Gastrocnemius medialis (tissue), 4 donors: Measurements from ENCODE around the gene NOB1. TPM values are rescaled to one million over a fixed set of nuclear protein-coding genes. Genes with fewer than 3 reads are reported as not detected.

Experiments
- ATAC-seq, 2 donors: fragments of 150-250 bp; one replicate each; pipeline ENCODE4 v1.9.1; 2016
- DNase-seq, 2 donors: peaks; one replicate each; pipeline ENCODE4 v3.0.0-alpha.2; 2019
- H3K27ac ChIP-seq, 4 donors: fragments of 200-600 bp; sonication (generic); 1 replicate in 1 of 4; 2 replicates in 3 of 4; pipeline ENCODE4 v1.5.1; 2016 to 2018; ENCODE audit warnings: mild to moderate bottlenecking in 2 of 4, moderate library complexity in 1 of 4
- H3K27me3 ChIP-seq, 3 donors: fragments of 200-600 bp; sonication (generic) in 2 of 3; 1 replicate in 1 of 3; 2 replicates in 2 of 3; pipeline versions ENCODE4 v1.5.1 to v1.6.0; 2016 to 2019; ENCODE audit warnings: mild to moderate bottlenecking in 1 of 3, moderate library complexity in 1 of 3
- H3K36me3 ChIP-seq, 2 donors: fragments of 200-600 bp; sonication (generic) in 1 of 2; one replicate each; pipeline ENCODE4 v1.5.1; 2017 to 2018
- H3K4me1 ChIP-seq, 2 donors: fragments of 200-600 bp; sonication (generic) in 1 of 2; one replicate each; pipeline ENCODE4 v1.5.1; 2016 to 2017; ENCODE audit warnings: mild to moderate bottlenecking in 2 of 2
- H3K4me3 ChIP-seq, 4 donors: fragments of 200-600 bp; sonication (generic) in 3 of 4; 1 replicate in 1 of 4; 2 replicates in 3 of 4; pipeline ENCODE4 v1.5.1; 2016 to 2019; ENCODE audit warnings: mild to moderate bottlenecking in 2 of 4
- H3K9me3 ChIP-seq, 3 donors: fragments of 200-600 bp; sonication (generic) in 2 of 3; 1 replicate in 1 of 3; 2 replicates in 2 of 3; pipeline ENCODE4 v1.5.1; 2016 to 2019
- POLR2A ChIP-seq, 2 donors: fragments of 450-650 bp; IDR thresholded peaks; one replicate each; pipeline ENCODE4 v1.6.1; 2017; ENCODE audit warnings: antibody characterized with exemption in 2 of 2, mild to moderate bottlenecking in 2 of 2, moderate library complexity in 2 of 2
- in situ Hi-C, 4 donors: fragments of 200-750 bp; cut with MboI; loops; one replicate each; pipeline versions ENCODE4 v1.15.0 to v1.8.0; 2017; ENCODE audit warnings: low sequenced_read_pairs in 4 of 4
- intact Hi-C: fragments of 100-400 bp; cut with DNase I; formaldehyde crosslinking; loops from one replicate; pipeline ENCODE4 v1.15.1; 2023; ENCODE audit warnings: low total_unique reads
- total RNA-seq, 4 donors: library from RNA; depleted of rRNA; stranded (reverse); fragments of >200 nt; gene quantifications; one replicate each; pipeline versions ENCODE4 v1.1.0 to v1.2.3, GENCODE V29; 2016
- TF ChIP-seq, protein P1 (sequence below), 5 experiments: fragments of 450-650 bp in 3 of 5; fragments of 200-600 bp in 2 of 5; sonication (generic) in 2 of 5; IDR thresholded peaks in 4 of 5; conservative IDR thresholded peaks in 1 of 5; 1 replicate in 4 of 5; 2 replicates in 1 of 5; pipeline ENCODE4 v1.5.1; 2016 to 2019; ENCODE audit warnings: antibody characterized with exemption in 5 of 5, mild to moderate bottlenecking in 3 of 5, moderate library complexity in 3 of 5

The NOB1 gene
- total RNA-seq, 4 donors from 2014 or later = 19.2 to 30.9 (median 24.2) TPM

- Histone ChIP-seq H3K27me3 (no peaks in the 10 kb centered on the region), H3K27ac (no peak overlapping the region), H3K4me1 (no peaks in the 10 kb centered on the region), H3K9me3 (no peaks in the 10 kb centered on the region), H3K4me3 (no peak overlapping the region), H3K36me3 (peaks cover 0 to 49% of the 10 kb centered on the region in 2 donors)
- intact Hi-C loops (no loop called here), in situ Hi-C loops (no loop called here)
- no peak for ATAC-seq
- no peak for DNase-seq
- TF ChIP-seq POLR2A (IDR thresholded peaks at IDR 0.05) = no peak
- TF ChIP-seq, protein P1, sequence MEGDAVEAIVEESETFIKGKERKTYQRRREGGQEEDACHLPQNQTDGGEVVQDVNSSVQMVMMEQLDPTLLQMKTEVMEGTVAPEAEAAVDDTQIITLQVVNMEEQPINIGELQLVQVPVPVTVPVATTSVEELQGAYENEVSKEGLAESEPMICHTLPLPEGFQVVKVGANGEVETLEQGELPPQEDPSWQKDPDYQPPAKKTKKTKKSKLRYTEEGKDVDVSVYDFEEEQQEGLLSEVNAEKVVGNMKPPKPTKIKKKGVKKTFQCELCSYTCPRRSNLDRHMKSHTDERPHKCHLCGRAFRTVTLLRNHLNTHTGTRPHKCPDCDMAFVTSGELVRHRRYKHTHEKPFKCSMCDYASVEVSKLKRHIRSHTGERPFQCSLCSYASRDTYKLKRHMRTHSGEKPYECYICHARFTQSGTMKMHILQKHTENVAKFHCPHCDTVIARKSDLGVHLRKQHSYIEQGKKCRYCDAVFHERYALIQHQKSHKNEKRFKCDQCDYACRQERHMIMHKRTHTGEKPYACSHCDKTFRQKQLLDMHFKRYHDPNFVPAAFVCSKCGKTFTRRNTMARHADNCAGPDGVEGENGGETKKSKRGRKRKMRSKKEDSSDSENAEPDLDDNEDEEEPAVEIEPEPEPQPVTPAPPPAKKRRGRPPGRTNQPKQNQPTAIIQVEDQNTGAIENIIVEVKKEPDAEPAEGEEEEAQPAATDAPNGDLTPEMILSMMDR (IDR thresholded peaks at IDR 0.05 in 4 of 5, conservative IDR thresholded peaks at IDR 0.05 in 1 of 5) = no peak
Observed at GRCh38 chr16:69699915-69700314, 54.8 kb downstream of the NOB1 start.

DNA sequence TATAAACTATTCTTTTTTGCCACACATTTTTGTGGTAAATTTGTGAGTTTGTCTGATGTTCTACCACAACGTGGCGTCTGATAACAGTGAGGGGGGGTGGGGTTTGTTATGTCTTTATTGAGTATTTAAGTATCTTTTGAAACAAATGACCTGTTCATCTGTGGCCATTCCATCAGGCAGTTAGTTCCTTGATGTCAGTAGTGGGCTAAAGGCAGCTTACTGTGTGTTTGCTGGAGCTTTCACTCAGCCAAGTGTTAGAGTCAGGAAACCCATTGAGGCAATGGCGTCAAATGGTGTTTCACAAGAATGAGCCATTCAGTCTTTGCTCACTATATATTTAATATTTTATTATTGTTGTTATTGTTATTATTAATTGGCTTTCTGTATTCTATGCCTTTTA is 56.3 kb downstream of the NOB1 start:
- Histone ChIP-seq H3K4me1 (no peaks in the 10 kb centered on the region), H3K4me3 (no peak overlapping the region), H3K27ac (no peak overlapping the region), H3K27me3 (no peaks in the 10 kb centered on the region), H3K36me3 (peaks cover 3 to 49% of the 10 kb centered on the region in 2 donors), H3K9me3 (no peaks in the 10 kb centered on the region)
- TF ChIP-seq POLR2A (IDR thresholded peaks at IDR 0.05) = no peak
- TF ChIP-seq, protein P1 (IDR thresholded peaks at IDR 0.05 in 4 of 5, conservative IDR thresholded peaks at IDR 0.05 in 1 of 5) = no peak
- ATAC-seq (no peak), DNase-seq (no peak)
- in situ Hi-C loops (no loop called here), intact Hi-C loops (no loop called here)

DNA sequence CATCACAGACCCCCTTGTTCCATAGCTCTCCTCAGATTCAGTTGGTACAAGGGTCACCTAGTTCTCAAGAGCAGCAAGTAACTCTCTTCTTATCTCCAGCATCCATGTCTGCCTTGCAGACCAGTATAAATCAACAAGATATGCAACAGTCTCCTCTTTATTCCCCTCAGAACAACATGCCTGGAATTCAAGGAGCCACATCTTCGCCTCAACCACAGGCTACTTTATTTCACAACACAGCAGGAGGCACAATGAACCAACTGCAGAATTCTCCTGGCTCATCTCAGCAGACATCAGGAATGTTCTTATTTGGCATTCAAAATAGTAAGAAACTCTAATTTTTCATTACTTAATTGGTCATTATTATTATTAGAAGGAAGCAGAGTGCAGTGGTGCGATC is 60.8 kb downstream of the NOB1 start:
- intact Hi-C loops = no loop called here
- Histone ChIP-seq H3K4me3 (no peak overlapping the region), H3K27me3 (no peaks in the 10 kb centered on the region), H3K9me3 (no peaks in the 10 kb centered on the region), H3K36me3 (peaks cover 3 to 83% of the 10 kb centered on the region in 2 donors), H3K4me1 (no peaks in the 10 kb centered on the region), H3K27ac (no peak overlapping the region)
- in situ Hi-C loops = no loop called here
- no peak for TF ChIP-seq POLR2A (IDR thresholded peaks at IDR 0.05)
- TF ChIP-seq, protein P1 (IDR thresholded peaks at IDR 0.05 in 4 of 5, conservative IDR thresholded peaks at IDR 0.05 in 1 of 5) = no peak
- no peak for ATAC-seq
- no peak for DNase-seq

- TF ChIP-seq, protein P1 (IDR thresholded peaks at IDR 0.05 in 4 of 5, conservative IDR thresholded peaks at IDR 0.05 in 1 of 5) = no peak
- no peak for TF ChIP-seq POLR2A (IDR thresholded peaks at IDR 0.05)
- no peak overlapping the region for H3K4me3 ChIP-seq
- no peaks in the 10 kb centered on the region for H3K9me3 ChIP-seq
- in situ Hi-C loops (no loop called here), intact Hi-C loops (no loop called here)
- no peaks in the 10 kb centered on the region for H3K4me1 ChIP-seq
- ATAC-seq = no peak
- no peaks in the 10 kb centered on the region for H3K27me3 ChIP-seq
- no peak for DNase-seq
- peaks cover 3 to 83% of the 10 kb centered on the region in 2 donors for H3K36me3 ChIP-seq
- no peak overlapping the region for H3K27ac ChIP-seq
Observed at GRCh38 chr16:69691980-69692911, 62.5 kb downstream of the NOB1 start.

Other genes starting within 250 kb of the NOB1 start
- gene NFAT5, start 189.0 kb downstream of the NOB1 start, total RNA-seq = 10 to 100 TPM; 14.4 to 34.2 (median 18.4) TPM
- 10 to 100 TPM; 39.1 to 59.8 (median 49.4) TPM for gene NQO1, start 28.4 kb downstream of the NOB1 start, total RNA-seq
- 10 to 100 TPM; 29.4 to 35.6 (median 31.8) TPM for gene WWP2, start 7.4 kb upstream of the NOB1 start, total RNA-seq
- gene CLEC18A, start 196.4 kb upstream of the NOB1 start, total RNA-seq = under 1 TPM in 1 of 4 donors, not detected in 3; 0.71 TPM